ENCODE measurements around the gene SRSF4. TPM values are rescaled to one million over a fixed set of nuclear protein-coding genes. Genes with fewer than 3 reads are reported as not detected.

SRSF4 gene
- total and polyA plus RNA-seq, 9 of the 15 experiments (the other 6 are each of a cell fraction or from before 2014, with no cell fraction given), result 15.9 to 132 (median 82.0) TPM

DNA sequence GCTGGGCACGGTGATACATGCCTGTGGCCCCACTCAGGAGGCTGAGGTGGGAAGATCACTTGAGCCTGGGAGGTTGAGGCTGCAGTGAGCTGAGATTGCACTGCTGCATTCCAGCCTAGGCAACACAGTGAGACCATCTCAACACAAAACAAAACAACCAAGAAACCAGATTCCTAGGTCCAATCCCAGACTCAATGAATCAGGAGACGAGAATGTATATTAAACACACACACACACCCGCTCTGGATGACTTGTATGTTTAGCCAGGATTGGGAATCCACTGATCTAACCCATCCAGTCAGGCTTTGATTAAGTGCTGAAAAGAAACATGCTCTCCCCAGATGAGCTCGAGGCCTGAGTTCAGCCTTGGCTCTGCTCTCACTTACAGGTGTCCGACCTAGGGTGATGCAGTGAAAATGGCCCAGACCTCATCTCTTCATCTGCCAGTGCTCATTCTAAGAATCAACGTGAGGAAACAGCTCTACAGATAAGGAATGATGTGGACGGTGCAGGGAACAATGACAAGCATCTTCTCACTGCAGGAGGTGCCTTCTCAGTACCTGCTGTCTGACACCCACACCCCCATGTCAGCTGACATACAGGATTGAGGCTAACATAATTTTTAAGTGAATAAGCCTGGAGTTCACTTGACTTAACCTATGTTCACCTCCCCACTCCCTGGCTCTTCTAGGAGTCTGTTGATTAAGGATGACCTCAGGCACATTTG, 15.3 kb upstream of the SRSF4 start:
- no peaks in the 10 kb centered on the region for H3K9me3 ChIP-seq (replicated peaks; ENCODE audit: control insufficient read depth, insufficient read depth, low read depth, low read length)
- H3K4me1 ChIP-seq (replicated peaks in 1 of 2; ENCODE audit: control insufficient read depth in 2 of 2, insufficient read depth in 2 of 2, low read length in 2 of 2), result peaks cover 12 to 13% of the 10 kb centered on the region in 2 experiments
- no peak overlapping the region for H3K4me3 ChIP-seq
- ATAC-seq (peak; percentile 16; the same call in 2 of the 3 replicates), FAIRE-seq (no peak), DNase-seq (ENCODE audit: extremely low read depth in 1 of 4, low spot score in 3 of 4) (no peak)
- intact Hi-C loops (cut with micrococcal nuclease) (no loop called here), in situ Hi-C loops (cut with MboI) (loop anchor here (5.0 kb wide), 1 partner anchor 315 kb away; no protein-coding TSS in a partner anchor)
- BruUV-seq (replicated peaks), result no TSS peak
- no peaks in the 10 kb centered on the region for H3K9me1 ChIP-seq (ENCODE audit: control insufficient read depth, insufficient read depth, low read length)
- H3K36me3 ChIP-seq (ENCODE audit: control insufficient read depth, insufficient read depth, low read length), result peaks cover 91% of the 10 kb centered on the region
- TF ChIP-seq NBN (IDR thresholded peaks at IDR 0.05; ENCODE audit: low read depth) (no peak), XRCC3 (IDR thresholded peaks at IDR 0.05) (no peak), JUND (IDR thresholded peaks at IDR 0.05; ENCODE audit: borderline replicate concordance, low read depth, low read length) (no peak), JUND (tag; IDR thresholded peaks at IDR 0.05; ENCODE audit: borderline replicate concordance, low read depth, low read length) (no peak; the same call in 2 of the 3 replicates), ARID2 (IDR thresholded peaks at IDR 0.05) (no peak), SRSF9 (IDR thresholded peaks at IDR 0.05; ENCODE audit: borderline replicate concordance, low read depth, low read length) (no peak), POLR2AphosphoS5 (IDR thresholded peaks at IDR 0.05; ENCODE audit: control insufficient read depth, insufficient read depth, low read depth, low read length) (0 out of 2 replicates have a peak, but pooled peaks have one; percentile 19), POLR2A (conservative IDR thresholded peaks at IDR 0.05) (0 out of 2 replicates have a peak, but pooled peaks have one; percentile 15), ARNT (IDR thresholded peaks at IDR 0.05) (no peak), ASH1L (IDR thresholded peaks at IDR 0.05; ENCODE audit: borderline replicate concordance, low read depth, partially characterized antibody) (no peak), ZSCAN32 (CRISPR knock-in tag; IDR thresholded peaks at IDR 0.05) (no peak), SMAD4 (CRISPR knock-in tag; conservative IDR thresholded peaks at IDR 0.05) (no peak), C11orf30 (IDR thresholded peaks at IDR 0.05; ENCODE audit: low read depth) (no peak), HLTF (IDR thresholded peaks at IDR 0.05) (no peak), FOSL1 (tag; conservative IDR thresholded peaks at IDR 0.05) (no peak)
- TF ChIP-seq, protein P1, sequence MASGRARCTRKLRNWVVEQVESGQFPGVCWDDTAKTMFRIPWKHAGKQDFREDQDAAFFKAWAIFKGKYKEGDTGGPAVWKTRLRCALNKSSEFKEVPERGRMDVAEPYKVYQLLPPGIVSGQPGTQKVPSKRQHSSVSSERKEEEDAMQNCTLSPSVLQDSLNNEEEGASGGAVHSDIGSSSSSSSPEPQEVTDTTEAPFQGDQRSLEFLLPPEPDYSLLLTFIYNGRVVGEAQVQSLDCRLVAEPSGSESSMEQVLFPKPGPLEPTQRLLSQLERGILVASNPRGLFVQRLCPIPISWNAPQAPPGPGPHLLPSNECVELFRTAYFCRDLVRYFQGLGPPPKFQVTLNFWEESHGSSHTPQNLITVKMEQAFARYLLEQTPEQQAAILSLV (tag; IDR thresholded peaks at IDR 0.05), result no peak
- CTCF ChIA-PET (ENCODE audit: low intra/inter-chr PET ratio), result interaction anchor here (1.6 kb wide), 1 partner anchor 316 kb away, joined by 8 read pairs; no protein-coding TSS in a partner anchor
- POLR2A ChIA-PET, result interaction anchor here (0.5 to 2.5 kb wide), 14 partner anchors 11 to 931 kb away, joined by 3 to 20 read pairs (median 4); partner anchors contain the start of gene SRSF4
- no peaks in the 10 kb centered on the region for H3K27me3 ChIP-seq (ENCODE audit: control insufficient read depth in 2 of 2, insufficient read depth in 2 of 2, low read length in 2 of 2)
- no peaks in the 10 kb centered on the region for H4K20me1 ChIP-seq (replicated peaks; ENCODE audit: control insufficient read depth, insufficient read depth, low read length)
- no peak overlapping the region for H3K9ac ChIP-seq (ENCODE audit: insufficient read depth in 1 of 2, low read depth in 2 of 2, low read length in 2 of 2)
- no peak overlapping the region for H3K4me2 ChIP-seq (ENCODE audit: insufficient read depth, low read length)
- WGBS (ENCODE audit: insufficient coverage, low coverage, missing lambda C conversion rate), result 53% methylated on average over 7 of the region's 7 CpGs
- no peaks in the 10 kb centered on the region for H3K79me2 ChIP-seq (ENCODE audit: control insufficient read depth, insufficient read depth, low read length)
- no peak overlapping the region for H2AFZ ChIP-seq (ENCODE audit: low read depth, low read length)
- H3K27ac ChIP-seq (ENCODE audit: extremely low read depth, low read depth, low read length), result no peak overlapping the region

All from K562 (cell line).